ENCODE data around the gene CDKAL1.
"Not testable (repeated sequence)": the region's sequence is repeated elsewhere in the genome, so short reads cannot be mapped to it uniquely, and the experiment has no call there.

CDKAL1 gene

GRCh38 chr6:21049572-21049971 lies 515.3 kb downstream of the CDKAL1 start:
- DNase-seq, result no peak

GRCh38 chr6:21050935-21051334 lies 516.7 kb downstream of the CDKAL1 start:
- no peak for DNase-seq

GRCh38 chr6:21051777-21052176 lies 517.5 kb downstream of the CDKAL1 start:
- no peak for DNase-seq

- no peak for DNase-seq
Measured at GRCh38 chr6:21053612-21054011, 519.4 kb downstream of the CDKAL1 start.

- not testable (repeated sequence) for DNase-seq
Measured at GRCh38 chr6:21055480-21055879, 521.2 kb downstream of the CDKAL1 start.

GRCh38 chr6:21061892-21062291 lies 527.6 kb downstream of the CDKAL1 start:
- DNase-seq, result no peak

- DNase-seq, result no peak
Measured at GRCh38 chr6:21064756-21065340, 530.6 kb downstream of the CDKAL1 start.

- no peak for DNase-seq
Measured at GRCh38 chr6:21067521-21067920, 533.3 kb downstream of the CDKAL1 start.

- DNase-seq, result no peak
Measured at GRCh38 chr6:21070620-21071019, 536.4 kb downstream of the CDKAL1 start.

GRCh38 chr6:21071780-21072468 lies 537.7 kb downstream of the CDKAL1 start:
- no peak for DNase-seq

- no peak for DNase-seq
Measured at GRCh38 chr6:21073318-21073839, 539.1 kb downstream of the CDKAL1 start.

GRCh38 chr6:21074484-21074883 lies 540.2 kb downstream of the CDKAL1 start:
- DNase-seq, result no peak

GRCh38 chr6:21075986-21076385 lies 541.7 kb downstream of the CDKAL1 start:
- no peak for DNase-seq

GRCh38 chr6:21078497-21078896 lies 544.2 kb downstream of the CDKAL1 start:
- DNase-seq, result no peak

- DNase-seq, result no peak
Measured at GRCh38 chr6:21079468-21080048, 545.3 kb downstream of the CDKAL1 start.

- DNase-seq, result no peak
Measured at GRCh38 chr6:21080221-21080620, 546.0 kb downstream of the CDKAL1 start.

- DNase-seq, result no peak
Measured at GRCh38 chr6:21082091-21082490, 547.8 kb downstream of the CDKAL1 start.

- no peak for DNase-seq
Measured at GRCh38 chr6:21083708-21084107, 549.5 kb downstream of the CDKAL1 start.

- DNase-seq, result no peak
Measured at GRCh38 chr6:21084656-21085055, 550.4 kb downstream of the CDKAL1 start.

- DNase-seq, result no peak
Measured at GRCh38 chr6:21085211-21085610, 551.0 kb downstream of the CDKAL1 start.

- DNase-seq, result no peak
Measured at GRCh38 chr6:21085643-21086042, 551.4 kb downstream of the CDKAL1 start.

- DNase-seq, result no peak
Measured at GRCh38 chr6:21087188-21087587, 552.9 kb downstream of the CDKAL1 start.

GRCh38 chr6:21091411-21091810 lies 557.2 kb downstream of the CDKAL1 start:
- DNase-seq, result no peak

- DNase-seq, result not testable (repeated sequence)
Measured at GRCh38 chr6:21092231-21092772, 558.0 kb downstream of the CDKAL1 start.
